HG03460 (cell line): Measurements from ENCODE around the gene STK32A.
"Not testable (repeated sequence)": the region's sequence is repeated elsewhere in the genome, so short reads cannot be mapped to it uniquely, and the experiment has no call there.

ENCODE experiments used
- ATAC-seq: cut with Tn5 transposase; IDR thresholded peaks from one replicate; pipeline ENCODE4 v1.9.1; 2021; ENCODE audit not compliant: unreplicated experiment

The STK32A gene

DNA sequence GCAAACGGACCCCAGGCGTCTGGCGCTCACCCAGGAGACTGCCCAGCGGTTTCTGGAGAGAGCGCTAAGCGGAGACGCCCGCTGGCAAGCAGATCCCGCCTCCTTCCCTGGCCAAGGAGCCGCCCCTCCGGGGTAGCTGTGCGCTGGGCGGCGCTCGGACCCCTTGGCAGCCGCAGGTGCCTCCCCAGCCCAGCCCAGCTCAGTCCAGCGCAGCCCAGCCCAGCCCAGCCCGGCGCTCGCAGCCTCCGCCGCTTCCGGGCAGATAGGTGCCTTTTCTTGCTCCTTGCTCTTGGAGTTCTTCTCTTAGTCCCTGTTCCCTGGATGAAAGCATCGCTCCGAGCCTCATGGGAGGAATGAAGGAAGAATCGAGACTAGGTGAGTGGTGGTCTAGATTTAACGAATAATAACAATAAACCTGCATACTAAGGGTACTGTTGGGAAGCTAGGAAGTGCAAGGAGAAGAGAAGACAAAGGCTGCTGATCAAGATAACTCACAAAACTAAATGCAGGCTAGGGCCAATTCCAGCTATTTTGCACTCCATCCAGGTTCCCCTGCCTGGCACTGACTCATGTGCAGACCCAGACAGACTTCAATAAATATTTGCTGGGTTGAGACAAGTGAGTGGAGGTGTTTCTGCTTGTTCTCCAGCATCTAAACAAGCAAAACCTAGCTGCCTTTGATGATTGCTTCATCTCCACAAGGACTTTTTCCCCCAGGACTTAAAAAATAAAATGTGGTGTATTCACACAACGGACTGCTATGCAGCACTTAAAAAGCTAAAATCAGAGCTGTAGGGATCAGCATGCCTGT, at the start of gene STK32A:
Gene STK32A (plus strand): TSS at position 202 of the 811 bp plus-strand sequence. CDS start 4,609 bp downstream, outside the sequence.
- no peak for ATAC-seq

- ATAC-seq = no peak
Measured at GRCh38 chr5:147187099-147187540, 47.7 kb upstream of the STK32A start.

DNA sequence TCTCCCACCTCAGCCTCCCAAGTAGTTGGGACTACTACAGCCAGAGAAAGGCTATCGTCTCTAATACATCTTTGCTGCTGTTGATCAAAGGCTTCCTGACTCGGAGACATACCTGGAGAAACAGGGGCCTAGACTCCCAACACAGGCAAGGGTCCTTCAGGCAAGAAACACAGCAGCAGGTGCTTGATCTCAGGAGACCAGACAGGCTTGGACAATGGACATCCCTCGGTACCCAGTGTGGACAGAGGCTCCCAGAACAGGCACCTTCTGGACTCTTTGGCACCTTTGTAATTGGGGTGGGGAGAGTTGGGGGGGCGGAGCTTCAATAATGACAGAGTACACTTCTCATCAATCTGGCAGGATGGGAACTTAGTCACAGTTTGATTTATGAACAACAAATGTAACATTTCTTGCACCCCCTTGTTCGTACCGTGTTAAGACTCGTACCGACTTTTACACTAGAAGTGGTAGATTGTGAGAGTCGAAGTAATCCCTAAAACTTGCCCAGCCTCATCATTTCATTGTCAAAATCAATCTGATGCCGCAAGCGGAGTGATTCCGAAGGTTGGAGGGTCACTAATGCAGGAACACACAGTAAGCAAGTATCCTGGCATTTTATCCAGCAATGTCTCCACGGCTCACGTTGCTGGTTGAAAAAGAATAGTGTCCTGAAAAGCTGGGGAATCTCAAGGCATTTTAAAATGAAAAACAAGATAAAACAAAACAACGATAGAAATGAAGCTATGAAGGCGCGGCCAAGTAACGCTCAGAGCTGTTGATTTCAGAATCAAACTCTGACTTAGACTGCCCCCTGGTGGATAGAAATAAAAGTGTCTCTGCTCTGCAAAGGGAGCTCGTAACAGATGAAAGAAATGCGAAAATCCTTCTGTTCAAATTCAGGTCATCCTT, 46.4 kb upstream of the STK32A start:
- ATAC-seq = peak; percentile 76

- no peak for ATAC-seq
Measured at GRCh38 chr5:147189109-147189424, 45.8 kb upstream of the STK32A start.

DNA sequence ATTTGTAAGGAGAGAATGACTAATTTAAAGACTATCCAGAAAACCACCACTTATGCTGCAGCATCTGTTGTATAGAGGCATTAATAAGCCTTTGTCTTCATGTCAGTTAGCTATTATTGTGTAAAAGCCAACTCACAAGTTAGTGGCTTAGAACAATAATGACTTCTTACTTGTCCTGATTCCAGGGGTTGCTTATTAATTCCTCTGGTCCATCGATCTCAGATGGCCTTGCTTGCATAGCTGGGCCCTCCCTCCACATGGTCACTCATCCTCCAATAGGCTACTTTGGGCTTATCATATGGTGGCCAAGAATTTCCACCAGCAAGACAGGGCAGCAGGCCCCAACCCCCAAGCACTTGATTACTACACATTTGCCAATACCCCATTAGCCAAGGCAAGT, 44.5 kb upstream of the STK32A start:
- no peak for ATAC-seq

GRCh38 chr5:147193123-147193522, 41.7 kb upstream of the STK32A start:
- ATAC-seq = no peak

DNA sequence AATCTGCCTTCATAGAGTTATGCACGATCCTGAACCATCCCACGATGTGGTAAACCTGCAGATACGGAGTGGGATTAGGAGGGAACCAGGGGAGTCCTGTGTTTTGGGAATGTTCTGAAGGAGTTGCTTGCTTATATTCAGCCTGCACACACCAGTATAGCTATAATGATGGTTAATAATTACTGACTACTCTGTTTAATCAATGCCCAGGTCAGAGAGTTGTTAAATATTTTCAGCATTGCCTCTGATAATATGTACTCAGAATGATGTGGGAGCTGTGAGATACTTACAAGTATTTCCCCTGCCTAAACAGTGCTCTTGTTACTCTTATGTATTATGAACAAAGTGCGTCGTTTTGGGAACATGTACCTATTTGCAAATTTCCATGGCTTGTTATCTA, 34.8 kb upstream of the STK32A start:
- no peak for ATAC-seq

DNA sequence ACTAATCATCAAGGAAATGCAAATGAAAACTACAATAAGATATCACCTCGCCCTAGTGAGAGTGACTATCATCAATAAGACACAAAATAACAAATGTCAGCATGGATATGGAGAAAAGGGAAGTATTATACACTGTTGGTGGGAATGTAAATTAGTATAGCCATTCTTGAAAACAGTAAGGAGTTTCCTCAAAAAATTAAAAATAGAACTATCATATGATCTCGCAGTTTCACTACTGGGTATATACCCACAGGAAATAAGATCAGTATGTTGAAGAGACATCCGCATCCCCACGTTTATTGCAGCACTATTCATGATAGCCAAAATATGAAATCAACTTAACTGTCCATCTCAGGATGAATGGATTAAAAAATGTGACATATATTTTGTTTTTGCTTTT, 31.6 kb upstream of the STK32A start:
- no peak for ATAC-seq

DNA sequence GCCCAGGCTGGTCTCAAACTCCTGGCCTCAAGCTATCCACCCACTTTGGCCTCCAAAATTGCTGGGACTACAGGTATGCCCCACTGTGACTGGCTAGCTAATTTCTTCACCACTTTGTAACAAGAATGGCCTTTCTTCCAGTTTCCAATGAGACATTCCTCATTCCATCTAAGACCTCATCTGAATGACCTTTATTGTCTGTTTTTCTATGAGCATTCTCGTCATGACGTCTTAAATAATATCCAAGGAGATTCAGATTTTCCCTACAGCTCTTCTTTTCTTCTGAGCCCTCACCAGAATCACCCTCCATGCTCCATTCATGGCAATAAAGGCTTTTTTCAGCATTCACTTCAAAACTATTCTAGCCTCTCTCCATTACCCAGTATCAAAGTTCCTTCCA, 30.2 kb upstream of the STK32A start:
- ATAC-seq = no peak

DNA sequence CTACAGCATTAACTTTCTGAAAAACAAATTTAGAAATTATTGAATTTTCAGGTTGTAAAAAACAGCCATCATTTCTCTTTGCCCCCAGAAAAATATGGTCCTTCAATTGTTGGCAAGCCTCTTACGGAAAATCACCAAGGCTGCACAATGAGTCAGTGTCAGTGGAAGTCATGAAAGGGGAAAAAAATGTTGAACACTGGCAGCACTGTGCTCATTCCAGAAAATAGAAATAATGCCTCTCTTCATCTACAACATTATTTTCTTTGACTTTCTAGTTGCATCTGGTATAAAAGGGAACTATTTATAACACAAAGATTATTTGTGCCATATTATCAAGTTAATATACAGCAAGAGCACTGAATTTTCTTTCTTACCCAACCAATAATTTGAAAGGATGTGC, 26.7 kb upstream of the STK32A start:
- ATAC-seq = no peak

GRCh38 chr5:147216552-147217154, 18.2 kb upstream of the STK32A start:
- no peak for ATAC-seq

GRCh38 chr5:147223343-147223742, 11.5 kb upstream of the STK32A start:
- ATAC-seq = no peak

GRCh38 chr5:147223948-147224791, 10.7 kb upstream of the STK32A start:
- no peak for ATAC-seq

- no peak for ATAC-seq
Measured at GRCh38 chr5:147225938-147226337, 8.9 kb upstream of the STK32A start.

GRCh38 chr5:147226512-147226911, 8.3 kb upstream of the STK32A start:
- ATAC-seq = no peak

DNA sequence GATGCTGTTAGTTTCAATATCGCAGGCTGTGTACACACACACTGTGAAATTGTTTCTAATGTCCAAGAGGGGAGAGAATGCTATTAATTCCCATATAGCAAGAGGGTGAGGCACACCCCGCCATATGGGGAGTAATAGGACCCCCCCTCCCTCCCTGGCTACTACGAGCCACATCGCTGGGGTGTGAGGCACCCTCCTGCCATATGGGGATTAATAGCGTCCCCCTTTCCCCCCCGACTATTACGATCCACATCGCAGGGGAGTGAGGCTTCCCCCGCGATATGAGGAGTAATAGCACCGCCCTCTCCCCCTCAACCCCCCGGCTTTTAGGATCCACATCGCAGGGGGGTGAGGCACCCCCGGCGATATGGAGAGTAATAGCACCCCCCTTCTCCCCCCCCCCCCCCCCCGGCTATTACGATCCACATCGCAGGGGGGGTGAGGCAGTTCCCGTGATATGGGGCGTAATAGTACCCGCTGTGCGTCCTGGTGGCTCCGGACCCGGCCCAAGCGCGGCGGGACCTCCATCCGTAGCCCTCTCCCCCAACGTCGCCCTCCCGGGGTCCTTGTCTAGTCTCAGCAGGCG, 494 bp upstream of the STK32A start:
- no peak for ATAC-seq

DNA sequence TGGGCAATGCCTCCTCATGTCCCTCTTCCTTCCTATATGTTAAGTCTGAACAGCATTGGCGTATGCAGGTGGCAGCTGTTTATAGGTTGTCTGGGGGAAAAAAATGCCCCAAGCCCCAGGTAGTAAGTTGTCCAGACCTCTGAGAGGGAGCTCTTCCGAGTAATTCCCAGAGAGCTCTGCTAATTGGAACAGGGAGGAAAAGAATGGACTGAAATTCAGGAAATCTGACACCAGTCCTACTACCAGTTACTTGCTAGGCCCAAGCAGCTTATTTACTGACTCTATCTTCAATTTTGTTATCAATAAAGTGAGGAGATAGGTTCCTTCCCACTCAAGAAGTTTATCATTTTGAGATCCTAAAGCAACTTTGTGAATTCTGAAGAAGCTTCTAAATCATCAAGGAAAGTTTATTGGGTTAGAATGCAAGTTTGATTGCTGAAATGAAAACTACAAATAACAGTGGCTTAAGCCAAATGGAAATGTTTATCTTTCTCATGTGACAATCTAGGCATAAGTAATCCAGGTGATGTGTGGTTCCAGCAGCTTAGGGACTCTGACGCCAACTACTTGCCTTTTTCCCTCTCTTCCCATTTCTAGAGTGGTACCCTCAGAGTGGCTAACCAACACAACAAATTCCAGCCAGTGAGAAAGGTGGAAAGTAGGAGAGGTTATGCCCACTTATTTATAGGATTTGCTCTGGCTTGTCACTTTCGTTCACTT, 5.6 kb downstream of the STK32A start:
- no peak for ATAC-seq

- ATAC-seq = not testable (repeated sequence)
Measured at GRCh38 chr5:147243238-147243637, 8.4 kb downstream of the STK32A start.

DNA sequence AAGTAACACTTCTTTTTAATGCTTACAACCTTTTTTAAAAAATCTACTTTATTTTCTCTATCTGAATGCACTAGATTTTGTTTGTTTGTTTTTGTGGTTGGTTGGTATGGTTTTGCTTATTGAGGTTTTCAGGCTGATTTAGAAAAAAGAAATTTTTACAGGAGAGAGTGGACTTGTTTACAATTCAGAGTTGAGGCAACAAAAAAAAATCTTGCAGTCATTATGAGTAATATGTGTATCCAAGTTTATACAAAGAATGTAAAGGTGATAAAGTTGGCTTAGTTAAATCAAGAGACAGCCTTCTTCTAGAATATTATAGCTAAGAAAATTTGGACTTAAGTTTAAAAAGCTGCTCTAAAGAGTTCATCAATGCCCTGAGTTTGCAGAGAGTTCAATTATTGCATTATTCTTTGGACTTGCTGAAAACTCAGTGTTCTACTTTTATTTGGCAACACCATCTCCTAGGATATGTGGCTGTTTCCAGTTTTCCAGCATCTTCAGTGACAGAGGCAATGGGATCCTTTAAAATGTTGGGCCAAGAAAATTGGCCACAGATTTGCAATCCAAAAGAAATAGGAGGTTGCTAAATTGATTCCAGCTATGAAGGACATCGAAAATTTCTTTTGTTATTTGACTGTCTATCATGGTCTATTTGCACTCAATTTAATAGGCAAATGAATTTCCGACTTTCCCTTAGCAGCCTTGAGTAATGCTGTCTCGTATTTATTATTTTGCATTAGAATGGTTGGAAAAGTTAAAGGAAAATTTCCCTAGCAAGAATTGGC, 10.7 kb downstream of the STK32A start:
- no peak for ATAC-seq
